Lung (tissue), 10 donors: Measurements from ENCODE around the gene FAM72D. TPM values are rescaled to one million over a fixed set of nuclear protein-coding genes. Genes with fewer than 3 reads are reported as not detected.
"Not testable (repeated sequence)": the region's sequence is repeated elsewhere in the genome, so short reads cannot be mapped to it uniquely, and the experiment has no call there.

Experiments used
- ATAC-seq: fragments of 200-7000 bp; cut with Tn5 transposase; one replicate; pipeline ENCODE4 v1.9.1; 2020; ENCODE audit warnings: moderate number of reproducible peaks; ENCODE audit not compliant: insufficient read depth, low FRiP score
- DNase-seq, 3 donors: peaks; one replicate each; pipeline ENCODE4 v3.0.0-alpha.2; 2013 to 2017
- H3K27ac ChIP-seq, 2 donors: one replicate each; pipeline ENCODE4 v1.5.1; 2013; ENCODE audit warnings: mild to moderate bottlenecking in 2 of 2, moderate library complexity in 2 of 2, control low read depth in 1 of 2, inconsistent platforms in 1 of 2, low read depth in 1 of 2, low read length in 1 of 2
- H3K27me3 ChIP-seq, 3 donors: one replicate each; pipeline ENCODE4 v1.5.1; 2013; ENCODE audit warnings: low read length in 2 of 3; ENCODE audit not compliant: control insufficient read depth in 3 of 3, insufficient read depth in 3 of 3
- H3K36me3 ChIP-seq, 4 donors: one replicate each; pipeline ENCODE4 v1.5.1; 2013; ENCODE audit warnings: low read length in 4 of 4, mild to moderate bottlenecking in 1 of 4, moderate library complexity in 1 of 4; ENCODE audit not compliant: control insufficient read depth in 4 of 4, insufficient read depth in 4 of 4
- H3K4me1 ChIP-seq, 5 donors: one replicate each; pipeline ENCODE4 v1.5.1; 2013; ENCODE audit warnings: low read length in 5 of 5, mild to moderate bottlenecking in 2 of 5, moderate library complexity in 1 of 5; ENCODE audit not compliant: control insufficient read depth in 5 of 5, insufficient read depth in 5 of 5
- H3K4me3 ChIP-seq: one replicate; pipeline ENCODE4 v1.5.1; 2013; ENCODE audit warnings: mild to moderate bottlenecking, control low read depth, moderate library complexity
- H3K9ac ChIP-seq, 2 donors: one replicate each; pipeline ENCODE4 v1.5.1; 2013; ENCODE audit warnings: low read length in 2 of 2, control low read depth in 1 of 2; ENCODE audit not compliant: insufficient read depth in 1 of 2
- H3K9me3 ChIP-seq, 4 donors: one replicate each; pipeline ENCODE4 v1.5.1; 2013; ENCODE audit warnings: low read length in 3 of 4, mild to moderate bottlenecking in 1 of 4, moderate library complexity in 1 of 4; ENCODE audit not compliant: control insufficient read depth in 4 of 4, insufficient read depth in 3 of 4
- WGBS, 2 donors: extraction: QIAGEN DNeasy Blood & Tissue Kit; methylation state at CpG; one replicate each; pipeline ENCODE4 v1.1.7; 2013; 5-methylcytosine and 5-hydroxymethylcytosine counted together
- polyA plus RNA-seq, 2 donors: library from polyadenylated mRNA; stranded (reverse); fragments of 200-250 nt; gene quantifications; one replicate each; pipeline ENCODE4 v1.2.1, GENCODE V29; 2013
- total RNA-seq, 2 donors: library from RNA; depleted of rRNA in 1 of 2; stranded (reverse); fragments of >200 nt in 1 of 2; gene quantifications; one replicate each; pipeline ENCODE4 v1.2.1, GENCODE V29; 2014 to 2021
- donor health status: Bipolar disorder and iron deficiency.
- donor health status: healthy.
- donor health status: DM: yes; HTN: yes; CAD: no.

The FAM72D gene
- total and polyA plus RNA-seq, 4 donors, result 0.35 to 0.60 (median 0.47) TPM

DNA sequence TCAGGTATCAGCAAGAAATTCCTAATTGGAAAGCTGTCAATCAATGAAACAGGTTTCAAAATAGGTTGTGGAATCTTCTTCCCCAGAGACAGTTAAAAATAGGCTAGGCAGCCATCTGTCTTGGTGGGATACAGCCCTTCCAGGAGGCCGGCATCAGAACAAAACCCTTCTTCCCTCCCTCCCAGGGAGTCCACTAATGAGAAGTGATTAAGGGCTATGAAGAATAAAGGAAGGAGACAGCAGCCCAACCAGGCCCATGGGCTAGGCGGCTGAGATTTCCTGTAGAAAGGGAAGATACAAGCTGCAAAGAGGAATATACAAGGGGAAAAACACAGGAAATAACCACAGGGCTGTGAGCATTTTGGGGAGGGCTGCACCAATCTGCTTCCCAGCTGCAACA lies 32.5 kb upstream of the FAM72D start:
- not testable (repeated sequence) for H3K9ac ChIP-seq, H3K9me3 ChIP-seq, H3K27ac ChIP-seq, H3K36me3 ChIP-seq, H3K27me3 ChIP-seq, ATAC-seq, DNase-seq, H3K4me3 ChIP-seq, H3K4me1 ChIP-seq
- WGBS, 2 donors, result 53 to 71% methylated on average over 1 of the region's 2 CpGs

DNA sequence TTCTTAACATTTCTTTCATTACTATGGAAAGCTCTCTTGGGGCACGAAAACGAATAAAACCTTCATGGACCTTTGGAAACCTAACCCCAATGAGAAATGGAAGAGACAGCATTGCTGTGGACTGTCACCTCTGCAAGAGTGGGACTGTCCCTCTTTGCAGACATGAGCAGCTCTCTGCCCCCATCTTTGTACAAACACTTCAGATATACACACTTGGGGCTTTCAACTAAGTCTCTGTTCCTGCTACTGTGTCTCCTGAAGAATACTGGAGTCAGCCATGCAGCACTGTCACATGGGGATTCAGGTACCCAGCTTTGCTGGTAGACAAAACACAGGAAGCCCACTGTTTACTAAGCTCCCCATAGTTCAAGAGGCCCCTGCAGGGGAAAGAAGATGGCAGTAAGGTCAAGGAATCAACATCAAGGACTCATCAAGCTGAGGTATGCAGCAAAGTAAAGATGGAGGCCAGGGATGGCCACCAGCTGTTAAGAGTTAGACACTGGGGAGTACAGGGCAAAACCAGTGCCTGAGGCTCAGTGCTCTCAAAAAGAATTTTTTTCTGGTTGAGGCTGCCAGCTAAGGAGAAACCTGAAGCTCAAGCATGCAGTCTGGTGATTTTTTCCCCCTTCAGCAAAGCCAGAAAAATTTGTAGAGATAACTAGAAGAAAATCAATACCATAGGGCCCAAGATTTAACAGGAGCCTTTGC lies 31.7 kb upstream of the FAM72D start:
- H3K36me3 ChIP-seq, ATAC-seq, H3K9me3 ChIP-seq, H3K27ac ChIP-seq, H3K4me1 ChIP-seq, H3K9ac ChIP-seq, H3K4me3 ChIP-seq, H3K27me3 ChIP-seq: not testable (repeated sequence)
- DNase-seq, result peak in 1 of 3 donors; percentile 0
- WGBS, 2 donors, result no CpG with 5 or more reads among the region's 2 CpGs

DNA sequence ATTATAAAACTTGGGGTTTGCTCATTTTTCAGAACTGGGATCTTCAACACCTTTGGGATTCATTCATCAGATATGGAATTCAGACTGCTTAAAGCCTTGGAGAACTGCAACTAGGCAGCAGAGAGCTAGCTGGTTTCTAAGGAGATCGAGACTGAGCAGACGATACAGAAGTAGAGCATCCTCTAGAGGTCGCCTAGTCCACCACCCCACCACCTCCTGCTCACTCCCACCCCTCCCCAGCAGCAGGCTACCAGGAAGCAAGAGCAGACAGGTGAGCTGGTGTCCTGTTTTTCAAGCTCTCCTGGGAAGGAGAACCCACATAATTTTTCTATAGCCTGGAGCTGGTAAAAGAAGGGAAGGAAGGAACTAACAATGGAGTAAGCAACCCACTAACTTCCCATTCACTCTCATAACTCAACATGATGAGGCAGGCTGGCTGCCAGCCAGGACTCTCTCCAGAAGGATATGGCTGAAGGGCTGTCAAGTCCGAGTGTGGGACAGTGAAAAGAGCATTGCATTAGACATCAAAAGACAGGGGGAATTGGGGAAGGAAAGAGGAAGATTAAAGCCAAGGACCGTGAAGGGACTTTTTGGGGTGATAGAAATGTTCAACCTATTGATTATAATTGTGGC lies 30.5 kb upstream of the FAM72D start:
- not testable (repeated sequence) for DNase-seq, H3K4me3 ChIP-seq, H3K36me3 ChIP-seq, H3K27me3 ChIP-seq, H3K9me3 ChIP-seq, H3K27ac ChIP-seq, H3K9ac ChIP-seq, H3K4me1 ChIP-seq
- peak; percentile 22 for ATAC-seq
- 20 to 32% methylated on average over 1 to 2 of the region's 5 CpGs for WGBS, 2 donors

DNA sequence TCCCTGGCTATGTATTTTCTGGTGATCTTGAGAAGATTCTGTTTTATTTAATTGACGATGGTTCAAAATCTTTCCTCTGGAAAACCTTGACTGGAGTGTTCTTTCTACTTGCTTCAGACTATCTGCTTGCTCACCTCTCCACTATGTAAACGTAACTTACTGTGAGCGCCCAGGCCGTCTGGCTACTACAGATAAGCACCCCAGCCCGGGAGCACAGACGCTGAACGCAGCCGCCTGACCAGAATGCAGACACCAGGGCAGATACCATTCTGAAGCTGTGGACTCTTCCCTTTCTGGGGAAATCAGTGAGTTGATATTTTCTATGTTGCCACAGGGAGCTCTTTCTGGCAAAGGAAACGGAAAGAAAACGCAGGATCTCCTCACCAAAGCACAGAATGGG lies 29.3 kb upstream of the FAM72D start:
- DNase-seq, H3K27me3 ChIP-seq, H3K4me3 ChIP-seq, H3K9ac ChIP-seq, H3K9me3 ChIP-seq, H3K36me3 ChIP-seq, H3K27ac ChIP-seq, ATAC-seq, H3K4me1 ChIP-seq: not testable (repeated sequence)
- WGBS, 2 donors, result no CpG with 5 or more reads among the region's 10 CpGs

DNA sequence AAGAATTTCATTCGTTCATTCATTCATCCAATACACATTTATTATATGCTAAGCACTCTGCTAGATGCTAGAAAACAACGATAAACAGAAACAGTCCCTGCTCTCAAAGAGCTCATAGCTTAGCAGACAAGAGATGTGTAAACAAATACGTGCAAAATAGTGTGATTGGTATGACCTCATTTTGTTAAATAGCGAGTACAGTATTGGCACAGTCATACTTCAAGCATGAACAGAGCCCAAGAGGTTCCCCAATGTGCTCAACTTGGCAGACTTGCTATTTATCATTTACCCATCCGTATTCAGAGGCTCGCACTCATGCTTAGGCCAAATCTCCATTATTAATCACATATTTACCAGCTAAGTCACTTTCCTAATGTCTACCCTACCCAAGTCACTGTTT lies 24.2 kb upstream of the FAM72D start:
- not testable (repeated sequence) for H3K4me3 ChIP-seq, DNase-seq, H3K9ac ChIP-seq, H3K27ac ChIP-seq, H3K36me3 ChIP-seq, H3K4me1 ChIP-seq, H3K9me3 ChIP-seq, ATAC-seq, H3K27me3 ChIP-seq
- WGBS, 2 donors, result 83% methylated on average over 1 of the region's 6 CpGs; no CpG with 5 or more reads in 1 of the 2 donors

DNA sequence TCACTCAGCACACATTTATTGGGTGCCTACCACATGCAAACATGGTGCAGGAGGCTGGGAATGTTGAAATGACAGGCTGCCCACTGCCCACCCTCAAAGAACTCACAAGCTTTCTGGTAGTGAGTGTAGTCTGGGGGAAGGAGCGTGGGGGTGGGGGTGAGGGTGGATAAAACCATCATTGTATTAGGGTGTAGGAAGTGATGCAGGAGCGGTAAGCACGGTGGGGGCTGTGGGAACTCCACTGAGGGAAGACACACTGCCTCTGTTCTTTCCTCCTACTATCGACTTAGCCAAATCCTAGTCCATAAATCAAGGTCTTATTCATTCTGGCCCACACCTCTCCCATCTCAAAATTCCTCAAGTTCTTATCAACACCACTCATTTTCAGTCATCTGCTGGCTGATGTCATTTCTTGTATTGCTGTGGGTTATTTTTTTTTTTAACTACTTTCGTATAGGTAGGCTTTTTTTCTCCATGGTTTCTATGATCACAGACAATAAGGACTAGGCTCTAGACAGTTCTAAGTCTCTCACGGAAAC lies 21.7 kb upstream of the FAM72D start:
- H3K36me3 ChIP-seq, H3K4me3 ChIP-seq, H3K9ac ChIP-seq, H3K9me3 ChIP-seq, H3K4me1 ChIP-seq, H3K27ac ChIP-seq, DNase-seq, H3K27me3 ChIP-seq, ATAC-seq: not testable (repeated sequence)
- WGBS, 2 donors, result 77 to 87% methylated on average over 3 of the region's 6 CpGs

DNA sequence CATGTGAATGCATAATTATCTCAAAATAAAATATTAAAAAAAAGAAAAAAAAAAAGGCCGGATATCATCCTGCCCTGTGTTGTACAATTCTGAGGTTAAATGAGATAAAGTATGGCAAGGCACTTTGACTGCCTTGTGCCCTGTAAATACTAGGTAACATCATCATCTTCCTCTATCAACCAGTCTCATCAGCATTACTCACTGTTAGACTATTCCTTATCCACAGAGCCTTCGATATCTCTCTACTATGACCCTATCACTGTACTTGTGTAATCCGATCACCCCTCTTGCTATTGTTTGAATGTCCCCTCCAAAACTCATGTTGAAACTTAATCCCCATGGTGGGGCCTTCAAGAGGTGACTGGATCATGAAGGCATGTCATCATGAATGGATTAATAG lies 18.9 kb upstream of the FAM72D start:
- no CpG with 5 or more reads among the region's 3 CpGs for WGBS, 2 donors
- not testable (repeated sequence) for H3K36me3 ChIP-seq, ATAC-seq, DNase-seq, H3K27ac ChIP-seq, H3K4me1 ChIP-seq, H3K9ac ChIP-seq, H3K4me3 ChIP-seq, H3K27me3 ChIP-seq, H3K9me3 ChIP-seq
